Skin epidermis (tissue), 12 donors: Measurements from ENCODE around the gene GP5.

Experiments
- H3K27ac ChIP-seq, 21 experiments: fragments of 200-600 bp; sonication (generic) in 11 of 21; one replicate each; pipeline ENCODE4 v1.5.0; 2020; ENCODE audit warnings: mild to moderate bottlenecking in 3 of 21, inconsistent platforms in 2 of 21, moderate library complexity in 2 of 21
- H3K4me3 ChIP-seq, 7 experiments: fragments of 200-600 bp; sonication (generic) in 2 of 7; one replicate each; pipeline ENCODE4 v1.5.0; 2020; ENCODE audit warnings: inconsistent platforms in 2 of 7, mild to moderate bottlenecking in 2 of 7, moderate library complexity in 1 of 7

The GP5 gene

DNA sequence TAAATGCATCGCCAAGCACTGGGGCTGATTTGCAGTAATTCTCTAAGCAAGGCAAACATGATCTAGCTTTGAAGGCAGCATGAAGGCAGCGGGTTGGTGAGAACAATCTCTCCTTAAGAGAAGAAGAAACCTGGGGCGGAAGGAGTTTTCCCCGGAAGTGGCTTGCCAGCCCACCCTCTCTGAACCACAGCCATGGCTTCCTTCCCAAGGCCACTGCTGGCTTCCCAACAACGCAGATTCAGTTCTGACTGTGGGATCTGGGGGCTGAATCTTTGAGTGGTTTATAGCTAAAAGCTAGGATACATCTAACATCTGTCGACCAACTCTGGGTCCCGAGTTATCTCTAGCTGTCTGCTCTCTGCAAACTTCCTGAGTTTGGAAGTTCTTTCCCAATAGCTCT, 43.7 kb downstream of the GP5 start:
- H3K4me3 ChIP-seq = no peak overlapping the region
- no peak overlapping the region for H3K27ac ChIP-seq

DNA sequence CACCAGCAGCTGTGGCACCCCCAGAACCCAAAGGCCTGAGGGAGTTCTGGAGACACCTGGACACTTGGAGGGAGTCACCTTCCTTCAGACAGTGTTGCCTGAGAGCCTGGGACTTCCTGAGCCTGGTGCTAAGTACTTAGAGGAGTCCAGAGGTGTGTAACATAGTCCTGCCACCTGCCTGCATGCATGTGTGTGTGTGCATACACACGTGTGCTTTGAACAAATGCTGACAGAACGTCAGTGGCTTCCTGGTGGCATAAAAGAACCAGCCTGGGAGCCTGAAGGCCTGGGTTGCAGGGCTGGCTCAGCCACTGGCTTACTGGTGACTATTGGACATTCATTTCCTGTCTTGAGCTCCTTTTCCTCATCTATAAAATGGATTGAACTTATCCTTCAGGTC, 44.8 kb downstream of the GP5 start:
- Histone ChIP-seq H3K27ac (no peak overlapping the region), H3K4me3 (no peak overlapping the region)

- Histone ChIP-seq H3K27ac (no peak overlapping the region), H3K4me3 (no peak overlapping the region)
Observed at GRCh38 chr3:194352667-194353246, 46.3 kb downstream of the GP5 start.

DNA sequence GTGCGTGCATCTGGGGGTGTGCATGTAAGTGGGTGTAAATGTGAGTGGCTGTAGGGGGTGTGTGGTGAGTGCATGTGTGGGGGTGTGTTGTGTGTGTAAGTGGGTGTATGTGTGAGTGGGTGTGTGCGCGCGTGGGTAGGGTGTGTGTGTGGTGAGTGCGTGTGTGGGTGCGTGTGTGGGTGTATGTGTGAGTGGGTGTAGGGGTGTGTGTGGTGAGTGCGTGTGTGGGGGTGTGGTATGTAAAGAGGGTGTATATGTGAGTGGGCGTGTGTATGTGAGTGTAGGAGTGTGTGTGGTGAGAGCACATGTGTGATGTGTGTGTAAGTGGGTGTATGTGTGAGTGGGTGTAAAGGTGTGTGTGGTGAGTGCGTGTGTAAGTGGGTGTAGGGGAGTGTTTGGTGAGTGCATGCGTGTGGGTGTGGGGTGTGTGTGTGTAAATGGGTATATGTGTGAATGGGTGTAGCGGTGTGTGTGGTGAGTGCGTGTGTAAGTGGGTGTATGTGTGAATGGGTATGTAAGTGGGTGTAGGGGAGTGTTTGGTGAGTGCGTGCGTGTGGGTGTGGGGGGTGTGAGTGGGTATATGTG, 47.0 kb downstream of the GP5 start:
- no peak overlapping the region for H3K27ac ChIP-seq
- no peak overlapping the region for H3K4me3 ChIP-seq

DNA sequence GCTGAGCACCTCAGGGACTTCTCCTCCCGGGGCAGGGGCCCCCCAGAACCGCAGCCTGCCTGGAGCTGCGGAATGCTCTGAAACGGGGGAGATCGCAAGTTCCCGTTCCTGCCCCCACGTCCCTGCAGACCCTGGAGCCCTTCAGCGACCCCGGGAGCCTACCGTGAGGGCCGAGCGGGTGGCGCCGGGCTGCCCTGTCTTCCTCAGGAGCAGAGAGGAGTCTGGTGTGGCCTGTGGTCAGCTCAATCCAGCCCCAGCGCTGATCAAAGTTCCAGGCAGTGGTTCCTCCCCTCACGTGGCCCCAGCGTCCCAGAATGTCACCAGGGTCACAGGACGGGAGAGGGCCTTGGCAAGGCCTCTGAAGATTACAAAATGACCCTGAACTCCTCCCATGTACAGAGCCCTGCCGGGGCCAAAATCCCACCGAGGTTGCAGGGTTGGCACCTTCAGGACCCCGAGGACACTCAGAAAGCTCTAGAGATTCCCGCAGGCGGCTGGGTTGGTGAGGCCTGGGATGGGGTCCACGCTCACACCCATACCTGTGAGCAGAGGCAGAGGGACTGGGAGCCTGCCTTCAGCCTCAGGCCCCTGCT, 47.9 kb downstream of the GP5 start, which contains the start of gene CPN2:
TSS of gene CPN2 (minus strand) at position 249 of the 593 bp plus-strand sequence. CDS start 8,626 bp downstream, outside the sequence.
- Histone ChIP-seq H3K27ac (peak within 1 kb of the TSS in 3 of 21 experiments; percentile 20 to 49 (median 22)), H3K4me3 (no peak within 1 kb of the TSS)

DNA sequence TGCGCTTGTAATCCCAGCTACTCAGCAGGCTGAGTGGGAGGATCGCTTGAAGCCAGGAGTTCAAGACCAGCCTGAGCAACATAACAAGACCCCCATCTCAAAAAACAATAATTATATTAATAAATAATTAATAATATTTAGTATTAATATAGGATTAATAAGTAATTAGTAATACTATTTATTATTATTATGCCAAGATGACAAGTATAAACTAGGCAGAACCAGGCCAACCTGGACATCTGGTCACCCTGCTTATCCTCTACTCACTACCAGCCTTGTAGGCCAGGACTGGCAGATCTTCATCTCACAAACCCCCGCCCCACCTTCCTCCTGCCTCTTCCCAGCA, 48.4 kb downstream of the GP5 start:
- Histone ChIP-seq H3K4me3 (no peak overlapping the region), H3K27ac (peak overlapping the region in 3 of 21 experiments; percentile 20 to 49 (median 22))

DNA sequence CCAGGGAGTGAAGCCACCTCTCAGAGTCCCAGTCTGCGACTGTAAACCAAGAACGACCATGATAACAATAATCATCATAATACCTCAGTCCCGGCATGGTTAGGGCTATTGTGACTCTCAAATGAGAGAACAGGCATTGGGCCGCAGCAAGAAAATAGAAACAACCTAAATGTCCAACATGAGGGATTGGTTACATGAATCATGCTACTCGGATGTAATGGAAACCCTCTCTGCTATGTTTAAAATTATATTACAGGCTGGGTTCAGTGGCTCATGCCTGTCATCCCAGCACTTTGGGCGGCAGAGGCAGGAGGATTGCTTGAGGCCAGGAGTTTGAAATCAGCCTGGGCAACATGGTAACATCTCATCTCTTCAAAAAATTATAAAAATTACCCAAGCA, 50.7 kb downstream of the GP5 start:
- Histone ChIP-seq H3K4me3 (no peak overlapping the region), H3K27ac (no peak overlapping the region)

DNA sequence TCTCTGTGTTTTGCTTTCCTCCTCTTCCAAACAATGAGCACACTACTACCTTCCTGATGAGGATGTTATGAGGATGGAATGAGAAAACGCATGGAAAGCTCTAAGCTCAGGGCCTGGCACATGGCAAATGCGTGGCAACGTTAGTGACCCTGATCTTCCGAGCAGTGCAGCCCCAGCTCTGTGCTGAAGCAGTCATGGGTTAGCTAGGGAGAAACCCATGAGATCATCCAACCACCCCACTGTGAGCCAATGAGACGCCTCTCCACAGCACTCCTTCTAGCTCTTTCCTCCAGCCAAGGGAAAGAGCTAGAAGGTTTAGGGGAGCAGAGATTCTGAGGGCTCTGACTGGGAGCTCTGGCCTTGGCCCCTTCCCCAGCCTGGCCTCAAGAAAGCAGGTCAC, 52.4 kb downstream of the GP5 start:
- H3K27ac ChIP-seq = peak overlapping the region in 7 of 21 experiments; percentile 18 to 73 (median 52)
- no peak overlapping the region for H3K4me3 ChIP-seq

DNA sequence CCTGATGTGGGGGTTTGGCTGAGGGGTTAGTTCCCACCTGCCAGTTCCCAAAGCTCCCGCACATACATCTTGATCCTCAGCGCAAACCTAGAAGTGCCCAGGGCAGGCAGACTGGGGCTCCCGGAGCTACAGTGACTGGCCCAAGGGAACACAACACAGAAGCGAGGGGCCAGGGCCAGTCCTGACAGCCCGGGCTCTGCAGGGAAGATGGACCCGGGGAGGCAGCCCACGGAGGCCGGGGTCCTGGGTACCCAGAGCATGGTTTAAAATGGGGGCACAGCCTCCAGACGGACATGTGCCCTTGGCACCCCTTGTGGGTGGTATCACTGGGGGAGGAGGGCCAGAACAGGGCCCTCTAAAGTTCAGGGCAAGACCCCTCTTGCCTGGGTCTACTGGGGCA, 53.0 kb downstream of the GP5 start:
- no peak overlapping the region for H3K4me3 ChIP-seq
- peak overlapping the region in 6 of 21 experiments; percentile 4 to 73 (median 56) for H3K27ac ChIP-seq
